SK-N-SH (cell line): ENCODE results near the gene IL10RB.

Experiments used
- CTCF ChIP-seq: fragments of 200-600 bp; sonication (generic); IDR thresholded peaks from 2 replicates; pipeline ENCODE4 v1.6.1; 2017; ENCODE audit warnings: antibody characterized with exemption, mild to moderate bottlenecking, moderate library complexity
- GABPA ChIP-seq: IDR thresholded peaks from 2 replicates; pipeline ENCODE4 v1.4.0; 2012; ENCODE audit warnings: low read depth, mild to moderate bottlenecking
- JUND ChIP-seq: IDR thresholded peaks from 2 replicates; pipeline ENCODE4 v1.4.0; 2012

GRCh38 chr21:33241846-33242245, 24.3 kb upstream of the IL10RB start:
- TF ChIP-seq GABPA: no peak
- no peak for TF ChIP-seq CTCF
- TF ChIP-seq JUND: no peak
